ENCODE results near the gene DTYMK.

DTYMK gene

GRCh38 chr2:241724975-241725870 lies 38.6 kb upstream of the DTYMK start:
- peaks cover 42% of the 10 kb centered on the region for H3K9me3 Mint-ChIP-seq
- H3K27me3 Mint-ChIP-seq = no peaks in the 10 kb centered on the region
- H3K27ac Mint-ChIP-seq = no peak overlapping the region
- intact Hi-C loops (cut with micrococcal nuclease) = no loop called here
- no peak overlapping the region for H3K4me3 Mint-ChIP-seq
- H3K4me1 Mint-ChIP-seq (ENCODE audit: low read depth) = peaks cover 12% of the 10 kb centered on the region
- H3K36me3 Mint-ChIP-seq (ENCODE audit: low read depth) = peaks cover 59% of the 10 kb centered on the region

GRCh38 chr2:241724259-241724974 lies 37.8 kb upstream of the DTYMK start:
- H3K4me1 Mint-ChIP-seq (ENCODE audit: low read depth) = peaks cover 5% of the 10 kb centered on the region
- H3K9me3 Mint-ChIP-seq = peaks cover 42% of the 10 kb centered on the region
- no peak overlapping the region for H3K27ac Mint-ChIP-seq
- no peaks in the 10 kb centered on the region for H3K27me3 Mint-ChIP-seq
- H3K36me3 Mint-ChIP-seq (ENCODE audit: low read depth) = peaks cover 67% of the 10 kb centered on the region
- H3K4me3 Mint-ChIP-seq = no peak overlapping the region
- intact Hi-C loops (cut with micrococcal nuclease) = no loop called here

- Mint-ChIP-seq H3K27me3 (no peaks in the 10 kb centered on the region), H3K4me3 (no peak overlapping the region), H3K4me1 (ENCODE audit: low read depth) (peaks cover 5% of the 10 kb centered on the region), H3K9me3 (peaks cover 42% of the 10 kb centered on the region), H3K27ac (no peak overlapping the region), H3K36me3 (ENCODE audit: low read depth) (peaks cover 81% of the 10 kb centered on the region)
- intact Hi-C loops (cut with micrococcal nuclease) = no loop called here
Observed at GRCh38 chr2:241722896-241723454, 36.4 kb upstream of the DTYMK start.

GRCh38 chr2:241721852-241722251 lies 35.2 kb upstream of the DTYMK start:
- Mint-ChIP-seq H3K27ac (no peak overlapping the region), H3K27me3 (no peaks in the 10 kb centered on the region), H3K36me3 (ENCODE audit: low read depth) (peaks cover 92% of the 10 kb centered on the region), H3K4me3 (no peak overlapping the region), H3K9me3 (peaks cover 42% of the 10 kb centered on the region), H3K4me1 (ENCODE audit: low read depth) (peaks cover 5% of the 10 kb centered on the region)
- intact Hi-C loops (cut with micrococcal nuclease) = no loop called here

- peaks cover 98% of the 10 kb centered on the region for H3K36me3 Mint-ChIP-seq (ENCODE audit: low read depth)
- intact Hi-C loops (cut with micrococcal nuclease) = no loop called here
- H3K27me3 Mint-ChIP-seq = no peaks in the 10 kb centered on the region
- H3K27ac Mint-ChIP-seq = no peak overlapping the region
- H3K4me1 Mint-ChIP-seq (ENCODE audit: low read depth) = peaks cover 5% of the 10 kb centered on the region
- peaks cover 42% of the 10 kb centered on the region for H3K9me3 Mint-ChIP-seq
- no peak overlapping the region for H3K4me3 Mint-ChIP-seq
Observed at GRCh38 chr2:241720560-241720959, 33.9 kb upstream of the DTYMK start.

GRCh38 chr2:241720099-241720498 lies 33.5 kb upstream of the DTYMK start:
- no peak overlapping the region for H3K27ac Mint-ChIP-seq
- intact Hi-C loops (cut with micrococcal nuclease) = no loop called here
- H3K4me1 Mint-ChIP-seq (ENCODE audit: low read depth) = peaks cover 5% of the 10 kb centered on the region
- peaks cover 42% of the 10 kb centered on the region for H3K9me3 Mint-ChIP-seq
- no peaks in the 10 kb centered on the region for H3K27me3 Mint-ChIP-seq
- H3K36me3 Mint-ChIP-seq (ENCODE audit: low read depth) = peaks cover 98% of the 10 kb centered on the region
- H3K4me3 Mint-ChIP-seq = no peak overlapping the region

GRCh38 chr2:241719093-241719492 lies 32.5 kb upstream of the DTYMK start:
- Mint-ChIP-seq H3K9me3 (peaks cover 35% of the 10 kb centered on the region), H3K4me3 (no peak overlapping the region), H3K36me3 (ENCODE audit: low read depth) (peaks cover 99% of the 10 kb centered on the region), H3K27ac (no peak overlapping the region), H3K4me1 (ENCODE audit: low read depth) (no peaks in the 10 kb centered on the region), H3K27me3 (no peaks in the 10 kb centered on the region)
- intact Hi-C loops (cut with micrococcal nuclease) = no loop called here

GRCh38 chr2:241708879-241709278 lies 22.3 kb upstream of the DTYMK start:
- intact Hi-C loops (cut with micrococcal nuclease) = no loop called here
- no peaks in the 10 kb centered on the region for H3K9me3 Mint-ChIP-seq

GRCh38 chr2:241706537-241706936 lies 19.9 kb upstream of the DTYMK start:
- Mint-ChIP-seq H3K9me3 (no peaks in the 10 kb centered on the region), H3K27ac (no peak overlapping the region), H3K36me3 (ENCODE audit: low read depth) (peaks cover 70% of the 10 kb centered on the region), H3K4me3 (no peak overlapping the region), H3K4me1 (ENCODE audit: low read depth) (peaks cover 13% of the 10 kb centered on the region), H3K27me3 (no peaks in the 10 kb centered on the region)
- intact Hi-C loops (cut with micrococcal nuclease) = no loop called here

More at GRCh38 chr2:241708879-241709278, 22.3 kb upstream of the DTYMK start:
- H3K4me3 Mint-ChIP-seq = no peak overlapping the region
- no peak overlapping the region for H3K27ac Mint-ChIP-seq
- peaks cover 94% of the 10 kb centered on the region for H3K36me3 Mint-ChIP-seq (ENCODE audit: low read depth)
- peaks cover 2% of the 10 kb centered on the region for H3K4me1 Mint-ChIP-seq (ENCODE audit: low read depth)
- H3K27me3 Mint-ChIP-seq = no peaks in the 10 kb centered on the region

- no peaks in the 10 kb centered on the region for H3K27me3 Mint-ChIP-seq
- H3K27ac Mint-ChIP-seq = peak overlapping the region; percentile 21
- H3K36me3 Mint-ChIP-seq (ENCODE audit: low read depth) = peaks cover 39% of the 10 kb centered on the region
- peaks cover 18% of the 10 kb centered on the region for H3K4me1 Mint-ChIP-seq (ENCODE audit: low read depth)
- peak overlapping the region; percentile 76 for H3K4me3 Mint-ChIP-seq
- no peaks in the 10 kb centered on the region for H3K9me3 Mint-ChIP-seq
- intact Hi-C loops (cut with micrococcal nuclease) = loop anchor here (2.0 kb wide), 1 partner anchor 32 kb away; the partner anchor contains the start of gene D2HGDH
Observed at GRCh38 chr2:241703032-241703604, 16.5 kb upstream of the DTYMK start.

GRCh38 chr2:241702155-241703031 lies 15.8 kb upstream of the DTYMK start:
- Mint-ChIP-seq H3K36me3 (ENCODE audit: low read depth) (peaks cover 31% of the 10 kb centered on the region), H3K4me3 (peak overlapping the region; percentile 78), H3K27ac (peak overlapping the region; percentile 81), H3K4me1 (ENCODE audit: low read depth) (peaks cover 18% of the 10 kb centered on the region), H3K9me3 (no peaks in the 10 kb centered on the region), H3K27me3 (no peaks in the 10 kb centered on the region)
- intact Hi-C loops (cut with micrococcal nuclease) = loop anchor here (1.0 to 2.0 kb wide), 2 partner anchors 32 to 66 kb away; partner anchors contain the start of gene D2HGDH

GRCh38 chr2:241701399-241702154 lies 15.0 kb upstream of the DTYMK start, which contains the start of gene ING5:
Gene ING5 (plus strand): TSS chr2:241702039. CDS start chr2:241702066, 27 bp downstream.
- H3K4me1 Mint-ChIP-seq (ENCODE audit: low read depth) = peaks cover 18% of the 10 kb centered on the region
- intact Hi-C loops (cut with micrococcal nuclease) = loop anchor here (1.0 to 2.0 kb wide), 3 partner anchors 15 to 65 kb away; partner anchors contain the start of genes D2HGDH and DTYMK
- no peaks in the 10 kb centered on the region for H3K9me3 Mint-ChIP-seq
- no peaks in the 10 kb centered on the region for H3K27me3 Mint-ChIP-seq
- H3K4me3 Mint-ChIP-seq = peak within 1 kb of the TSS; percentile 78
- H3K36me3 Mint-ChIP-seq (ENCODE audit: low read depth) = peaks cover 23% of the 10 kb centered on the region
- peak within 1 kb of the TSS; percentile 81 for H3K27ac Mint-ChIP-seq

Measured in dendritic cell treated with granulocyte-macrophage colony-stimulating factor and Interleukin-4, amounts not matched to agents 40 ng/mL and 50 ng/mL, for 4 days (primary cell).